Measurements from ENCODE around the gene IFI27L1.
A peak's percentile ranks its signal among the peaks of the same experiment; 100 is the strongest.

IFI27L1 gene

DNA sequence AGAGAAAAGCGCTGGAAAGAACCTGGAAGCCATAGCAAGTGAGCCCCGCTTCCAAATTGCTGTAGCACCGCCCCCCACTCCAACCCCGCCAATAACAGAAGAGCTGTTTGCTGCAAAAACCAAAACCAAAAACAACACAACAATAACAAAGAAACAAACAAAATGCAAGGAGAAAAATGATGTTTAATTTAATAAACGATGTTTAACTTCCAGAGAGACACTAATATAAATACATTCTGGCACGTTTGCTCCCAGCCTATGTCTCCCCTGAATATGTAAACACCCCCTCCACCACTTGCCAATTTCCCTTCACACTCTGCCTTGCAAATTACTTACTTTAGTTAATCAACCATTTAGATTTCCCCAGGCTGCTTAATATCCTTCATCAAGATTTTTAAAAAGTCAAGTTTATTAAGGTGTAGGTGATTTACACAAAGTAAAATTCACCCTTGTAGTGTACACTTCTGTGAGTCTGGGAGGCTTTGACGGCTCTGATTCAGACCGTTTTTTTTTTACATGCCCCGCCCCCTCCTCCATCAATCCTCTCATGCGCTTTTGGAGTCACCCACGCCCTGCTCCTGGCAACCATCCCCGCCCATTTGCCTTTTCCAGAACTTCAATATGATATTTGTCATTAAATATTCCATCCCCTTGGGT, 48.8 kb downstream of the IFI27L1 start:
- DNase-seq (ENCODE audit: extremely low read depth in 1 of 2, low read depth in 1 of 2) = no peak

- DNase-seq (ENCODE audit: extremely low read depth in 1 of 2, low read depth in 1 of 2) = no peak
Observed at GRCh38 chr14:94132285-94132887, 51.3 kb downstream of the IFI27L1 start.

DNA sequence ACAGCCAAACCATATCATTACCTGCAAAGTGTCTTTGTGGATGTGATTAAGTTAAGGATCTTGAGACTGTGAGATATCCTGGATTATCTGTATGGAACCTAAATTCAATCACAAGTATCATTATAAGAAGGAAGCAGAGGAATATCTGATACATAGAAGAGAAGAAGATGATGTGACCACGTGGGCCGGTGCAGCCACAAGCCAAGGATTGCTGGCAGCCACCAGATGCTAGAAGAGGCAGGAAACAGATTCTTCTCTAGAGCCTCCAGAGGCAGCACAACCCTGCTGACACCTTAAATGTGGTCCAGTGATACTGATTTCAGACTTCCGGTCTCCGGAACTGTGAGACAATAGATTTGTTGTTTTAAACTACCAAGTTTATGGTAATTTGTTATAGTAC, 54.4 kb downstream of the IFI27L1 start:
- no peak for DNase-seq (ENCODE audit: extremely low read depth in 1 of 2, low read depth in 1 of 2)

DNA sequence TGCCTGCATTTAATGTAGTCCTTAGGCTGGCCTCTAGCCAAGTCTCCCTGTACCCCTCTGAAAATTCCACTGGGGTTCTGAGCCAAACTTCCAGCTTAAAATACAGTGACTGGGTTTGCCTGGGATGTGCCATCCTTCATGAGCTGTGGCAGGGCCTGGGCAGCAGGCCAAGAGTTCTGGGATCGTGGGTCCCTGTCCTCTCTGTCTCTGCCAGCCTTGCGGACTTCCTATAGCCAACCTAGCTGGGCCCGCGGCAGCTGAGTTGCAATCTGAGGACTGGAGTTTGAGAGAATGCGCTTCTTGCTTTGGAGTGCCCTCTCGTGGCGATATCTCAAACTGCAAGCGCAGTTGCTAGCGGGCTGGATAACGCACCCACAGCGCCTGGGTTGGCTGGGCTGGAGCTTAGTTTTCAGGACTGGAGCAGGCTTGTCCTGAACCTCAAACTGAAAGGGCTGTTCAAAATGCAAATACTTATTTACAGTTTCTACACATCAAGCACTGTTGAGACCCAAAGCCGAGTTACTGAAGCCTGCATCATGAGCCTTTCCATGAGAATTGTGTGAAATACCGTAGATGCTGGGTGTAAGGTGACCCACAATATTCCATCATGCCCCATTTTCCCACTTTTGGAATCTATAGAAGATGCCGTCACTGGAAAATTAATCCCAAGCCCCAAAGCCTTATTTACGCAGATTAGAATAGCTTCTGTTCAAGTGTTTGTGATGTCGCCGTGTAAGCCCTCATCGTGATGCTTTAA, 55.6 kb downstream of the IFI27L1 start:
- DNase-seq (ENCODE audit: extremely low read depth in 1 of 2, low read depth in 1 of 2) = peak; percentile 58 to 74

- DNase-seq (ENCODE audit: extremely low read depth in 1 of 2, low read depth in 1 of 2) = no peak
Observed at GRCh38 chr14:94138251-94138650, 57.1 kb downstream of the IFI27L1 start.

GRCh38 chr14:94139006-94139405, 57.9 kb downstream of the IFI27L1 start:
- no peak for DNase-seq (ENCODE audit: extremely low read depth in 1 of 2, low read depth in 1 of 2)

GRCh38 chr14:94139421-94139820, 58.3 kb downstream of the IFI27L1 start:
- no peak for DNase-seq (ENCODE audit: extremely low read depth in 1 of 2, low read depth in 1 of 2)

GRCh38 chr14:94142247-94142646, 61.1 kb downstream of the IFI27L1 start:
- no peak for DNase-seq (ENCODE audit: extremely low read depth in 1 of 2, low read depth in 1 of 2)

DNA sequence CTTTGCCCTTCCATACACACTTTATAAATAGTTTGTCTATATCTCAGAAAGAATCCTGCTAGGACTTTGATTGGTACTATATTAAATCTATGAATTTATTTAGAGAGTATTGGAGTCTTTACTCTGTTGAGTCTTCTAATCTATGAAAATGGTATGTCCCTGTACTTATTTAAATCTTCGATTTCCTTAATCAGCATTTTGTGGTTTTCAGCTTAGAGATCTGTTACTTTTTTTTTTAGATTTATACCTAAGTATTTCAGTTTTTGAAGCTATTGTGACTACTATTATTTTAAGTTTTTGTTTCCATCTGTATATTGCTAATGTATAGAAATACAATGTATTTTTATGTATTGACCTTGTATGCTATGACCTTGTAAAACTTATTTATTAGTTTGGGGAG, 61.7 kb downstream of the IFI27L1 start:
- no peak for DNase-seq (ENCODE audit: extremely low read depth in 1 of 2, low read depth in 1 of 2)

GRCh38 chr14:94143239-94143638, 62.1 kb downstream of the IFI27L1 start:
- no peak for DNase-seq (ENCODE audit: extremely low read depth in 1 of 2, low read depth in 1 of 2)

GRCh38 chr14:94143711-94144110, 62.6 kb downstream of the IFI27L1 start:
- no peak for DNase-seq (ENCODE audit: extremely low read depth in 1 of 2, low read depth in 1 of 2)

- no peak for DNase-seq (ENCODE audit: extremely low read depth in 1 of 2, low read depth in 1 of 2)
Observed at GRCh38 chr14:94144765-94145164, 63.7 kb downstream of the IFI27L1 start.

DNA sequence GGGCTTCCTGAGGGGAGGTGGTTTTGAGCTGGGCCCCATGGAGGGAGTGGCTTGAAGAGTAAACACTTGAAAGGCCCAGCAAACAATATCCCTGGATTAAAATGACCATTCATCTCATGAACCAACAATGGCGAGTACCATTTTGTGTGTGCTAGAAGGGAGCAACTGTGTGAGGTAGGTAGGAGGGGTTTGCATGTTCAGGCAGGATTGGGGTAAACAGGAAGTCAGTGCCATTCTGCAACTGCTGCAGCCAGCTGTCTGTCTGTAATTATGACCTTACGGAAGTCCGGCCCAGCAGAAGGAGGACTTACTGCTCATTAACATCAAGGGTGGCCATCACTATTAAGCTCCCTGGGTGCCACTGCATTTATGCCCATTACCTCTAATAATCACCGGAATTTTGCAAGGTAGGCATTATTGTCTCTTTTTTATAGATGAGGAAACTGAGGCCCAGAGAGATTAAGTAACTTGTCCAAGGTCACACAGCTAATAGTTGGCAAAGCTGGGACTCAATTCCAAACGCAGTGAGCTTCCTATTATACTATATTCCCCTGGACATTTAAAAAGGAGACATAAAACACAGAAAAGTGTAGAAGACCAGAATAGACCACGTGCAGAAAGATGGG, 64.9 kb downstream of the IFI27L1 start:
- DNase-seq (ENCODE audit: extremely low read depth in 1 of 2, low read depth in 1 of 2) = no peak
